ENCODE results near the gene MTMR6. TPM values are rescaled to one million over a fixed set of nuclear protein-coding genes. Genes with fewer than 3 reads are reported as not detected.

The MTMR6 gene
- total RNA-seq, 4 donors from 2014 or later, result 25.1 to 34.1 (median 28.5) TPM

GRCh38 chr13:25262261-25262660 is 25.0 kb downstream of the MTMR6 start:
- TF ChIP-seq CTCF (IDR thresholded peaks at IDR 0.05) (no peak), POLR2A (IDR thresholded peaks at IDR 0.05) (no peak)
- Histone ChIP-seq H3K4me1 (no peaks in the 10 kb centered on the region), H3K9me3 (no peaks in the 10 kb centered on the region), H3K4me3 (replicated peaks in 1 of 3) (no peak overlapping the region), H3K36me3 (peaks cover 11 to 45% of the 10 kb centered on the region in 2 donors), H3K27ac (no peak overlapping the region), H3K27me3 (no peaks in the 10 kb centered on the region)
- intact Hi-C loops (cut with DNase I), result no loop called here
- no peak for DNase-seq
- 91 to 92% methylated on average over 4 of the region's 4 CpGs for WGBS, 2 donors

- H3K9me3 ChIP-seq, result no peaks in the 10 kb centered on the region
- no peaks in the 10 kb centered on the region for H3K27me3 ChIP-seq
- no peak for DNase-seq
- no peak overlapping the region for H3K27ac ChIP-seq
- WGBS, 2 donors, result 50 to 52% methylated on average over 2 of the region's 2 CpGs
- no peak overlapping the region for H3K4me3 ChIP-seq (replicated peaks in 1 of 3)
- intact Hi-C loops (cut with DNase I), result no loop called here
- H3K36me3 ChIP-seq, result peaks cover 17 to 24% of the 10 kb centered on the region in 2 donors
- TF ChIP-seq POLR2A (IDR thresholded peaks at IDR 0.05) (no peak), CTCF (IDR thresholded peaks at IDR 0.05) (no peak)
- peaks cover 12% of the 10 kb centered on the region in 2 donors for H3K4me1 ChIP-seq
Measured at GRCh38 chr13:25253702-25254101, 33.6 kb downstream of the MTMR6 start.

- Histone ChIP-seq H3K4me3 (replicated peaks in 1 of 3) (no peak overlapping the region), H3K27me3 (no peaks in the 10 kb centered on the region), H3K27ac (no peak overlapping the region), H3K9me3 (no peaks in the 10 kb centered on the region), H3K4me1 (peaks cover 12 to 16% of the 10 kb centered on the region in 2 donors), H3K36me3 (peaks cover 17 to 23% of the 10 kb centered on the region in 2 donors)
- no peak for DNase-seq
- no peak for TF ChIP-seq CTCF (IDR thresholded peaks at IDR 0.05)
- no peak for TF ChIP-seq POLR2A (IDR thresholded peaks at IDR 0.05)
- intact Hi-C loops (cut with DNase I), result no loop called here
- 89 to 91% methylated on average over 2 of the region's 2 CpGs for WGBS, 2 donors
Measured at GRCh38 chr13:25252752-25253151, 34.5 kb downstream of the MTMR6 start.

- WGBS, 2 donors, result 96 to 97% methylated on average over 4 of the region's 4 CpGs
- intact Hi-C loops (cut with DNase I), result no loop called here
- H3K27ac ChIP-seq, result no peak overlapping the region
- peaks cover 13 to 18% of the 10 kb centered on the region in 2 donors for H3K36me3 ChIP-seq
- no peaks in the 10 kb centered on the region for H3K27me3 ChIP-seq
- H3K4me1 ChIP-seq, result peaks cover 12 to 16% of the 10 kb centered on the region in 2 donors
- TF ChIP-seq POLR2A (IDR thresholded peaks at IDR 0.05) (no peak), CTCF (IDR thresholded peaks at IDR 0.05) (no peak)
- no peak overlapping the region for H3K4me3 ChIP-seq (replicated peaks in 1 of 3)
- H3K9me3 ChIP-seq, result no peaks in the 10 kb centered on the region
- DNase-seq, result no peak
Measured at GRCh38 chr13:25252225-25252624, 35.1 kb downstream of the MTMR6 start.

DNA sequence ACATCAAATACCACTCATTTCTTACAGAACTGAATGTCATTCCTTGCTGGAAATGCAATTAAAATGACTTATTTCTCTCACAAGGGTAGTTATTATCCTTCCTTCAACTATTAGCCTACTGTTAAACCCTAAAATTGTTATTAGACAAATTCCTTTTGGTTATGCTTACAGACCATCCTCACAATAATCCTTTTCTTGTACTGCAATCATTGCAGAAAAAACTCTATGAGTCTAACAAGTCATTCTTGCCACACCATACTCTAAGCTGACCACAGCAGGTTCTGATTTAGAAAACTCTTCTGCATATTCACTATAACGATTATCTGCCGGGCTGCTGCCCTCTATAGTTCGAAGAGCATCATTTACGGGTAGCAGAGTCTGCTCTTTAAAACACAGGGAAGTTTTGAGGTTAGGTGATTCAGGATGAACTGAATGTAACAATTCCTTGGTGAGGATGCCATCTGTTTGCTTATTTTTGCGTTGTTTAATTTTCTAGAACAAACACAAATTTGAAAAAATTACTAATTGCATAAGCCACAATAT is 38.2 kb downstream of the MTMR6 start:
- intact Hi-C loops (cut with DNase I), result no loop called here
- Histone ChIP-seq H3K36me3 (peaks cover 7 to 13% of the 10 kb centered on the region in 2 donors), H3K4me3 (replicated peaks in 1 of 3) (no peak overlapping the region), H3K9me3 (no peaks in the 10 kb centered on the region), H3K27ac (no peak overlapping the region), H3K4me1 (peaks cover 7 to 12% of the 10 kb centered on the region in 2 donors), H3K27me3 (no peaks in the 10 kb centered on the region)
- no peak for TF ChIP-seq CTCF (IDR thresholded peaks at IDR 0.05)
- no peak for TF ChIP-seq POLR2A (IDR thresholded peaks at IDR 0.05)
- DNase-seq, result no peak
- 44 to 50% methylated on average over 5 of the region's 5 CpGs for WGBS, 2 donors

Data from thyroid gland (tissue), 4 donors.